D721Med (cell line): ENCODE results near the gene NRG3.
"Not testable (repeated sequence)": the region's sequence is repeated elsewhere in the genome, so short reads cannot be mapped to it uniquely, and the experiment has no call there.

Source experiments
- DNase-seq: peaks from one replicate; pipeline ENCODE4 v3.0.0; 2011; ENCODE audit warnings: low spot score; ENCODE audit not compliant: insufficient read length
- FAIRE-seq: peaks from 2 replicates; lab custom pipeline; 2011; peaks lifted over from hg19 to GRCh38; lab: Jason Lieb, UNC
- CTCF ChIP-seq: IDR thresholded peaks from 2 replicates; pipeline ENCODE4 v1.5.1; 2012; ENCODE audit warnings: mild to moderate bottlenecking, control low read depth; ENCODE audit not compliant: insufficient read depth; ENCODE audit errors: missing control alignments

NRG3 gene

GRCh38 chr10:82968533-82968932 is 1093.5 kb downstream of the NRG3 start:
- FAIRE-seq (no peak), DNase-seq (no peak)
- no peak for TF ChIP-seq CTCF

DNA sequence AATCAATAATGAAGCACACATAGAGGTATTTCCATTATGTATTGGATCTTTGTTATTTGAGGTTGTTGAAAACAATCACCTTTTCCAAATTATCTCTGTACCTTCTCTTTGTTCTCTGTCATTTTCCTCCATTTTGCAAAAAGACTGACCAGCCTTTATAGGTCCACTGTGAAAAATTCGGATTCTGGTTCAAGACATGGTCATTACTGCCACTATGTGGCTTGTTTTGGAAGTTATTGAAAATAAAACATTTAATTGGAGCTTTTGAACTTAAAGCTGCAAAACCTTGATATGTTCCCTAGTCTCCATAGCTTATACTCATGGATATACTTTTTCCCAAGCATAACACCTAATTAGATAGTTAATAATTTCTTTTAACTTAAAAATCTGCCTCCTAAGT is 1094.4 kb downstream of the NRG3 start:
- no peak for DNase-seq
- TF ChIP-seq CTCF: peak; percentile 19
- no peak for FAIRE-seq

- DNase-seq (no peak), FAIRE-seq (no peak)
- TF ChIP-seq CTCF: no peak
These were observed 1105.3 kb downstream of the NRG3 start for GRCh38 chr10:82980321-82980720.

DNA sequence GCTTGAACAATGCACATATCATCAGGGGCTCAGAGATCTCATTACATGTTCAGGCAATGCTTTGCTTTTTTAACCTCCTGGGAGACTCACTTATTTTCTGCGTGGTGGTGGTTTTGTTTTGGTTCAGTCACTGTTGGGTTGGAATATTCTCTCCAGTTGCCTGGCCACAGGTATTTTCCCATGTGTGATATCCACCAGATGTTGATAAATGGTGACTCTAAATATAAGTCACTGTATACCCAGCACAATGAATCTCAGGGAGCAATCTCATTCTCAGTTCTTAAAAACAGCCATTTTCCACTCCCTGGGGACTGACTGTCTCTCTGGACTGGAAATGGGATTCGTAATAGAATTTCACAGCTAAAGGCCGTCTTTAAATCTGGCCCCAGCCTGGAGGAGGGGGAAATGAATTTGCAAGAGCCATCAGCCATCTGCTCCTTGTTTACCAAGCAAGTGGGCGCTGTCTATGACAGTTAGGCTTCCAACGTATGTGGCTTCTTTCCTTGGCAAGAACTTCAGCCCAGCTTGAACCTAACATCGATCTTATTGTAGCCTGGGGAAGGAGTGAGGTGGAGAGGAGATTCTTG is 1106.2 kb downstream of the NRG3 start:
- FAIRE-seq (no peak), DNase-seq (no peak)
- no peak for TF ChIP-seq CTCF

GRCh38 chr10:82982110-82982608 is 1107.2 kb downstream of the NRG3 start:
- no peak for DNase-seq
- no peak for TF ChIP-seq CTCF
- no peak for FAIRE-seq

DNA sequence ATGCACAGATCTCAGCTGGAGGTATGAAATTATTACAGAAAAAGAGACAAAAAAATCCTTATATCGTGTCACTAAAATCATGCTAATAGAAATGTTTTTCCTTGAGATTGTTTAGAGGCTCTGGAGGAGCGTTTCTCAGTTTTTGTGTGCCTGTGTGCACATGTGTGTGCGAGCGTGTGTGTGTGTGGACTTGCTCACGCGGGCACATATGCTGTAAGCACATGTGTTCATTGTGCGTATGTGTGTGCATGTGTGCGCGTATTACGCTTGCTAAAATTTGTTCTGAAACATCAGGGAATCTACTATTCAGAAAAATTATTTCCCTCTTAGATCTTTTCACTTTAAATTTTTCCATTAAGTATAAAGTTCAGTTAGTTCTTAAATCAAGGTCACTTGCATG is 1111.2 kb downstream of the NRG3 start:
- no peak for DNase-seq
- no peak for TF ChIP-seq CTCF
- no peak for FAIRE-seq

- not testable (repeated sequence) for DNase-seq, FAIRE-seq
These were observed 1131.5 kb downstream of the NRG3 start for GRCh38 chr10:83006479-83006878.
